ENCODE data around the gene AK8. TPM values are rescaled to one million over a fixed set of nuclear protein-coding genes. Genes with fewer than 3 reads are reported as not detected.

AK8 gene
- total and polyA plus RNA-seq, 4 donors = 0.07 to 0.26 (median 0.11) TPM

GRCh38 chr9:132869266-132869665 lies 8.8 kb downstream of the AK8 start:
- 94% methylated on average over 9 of the region's 9 CpGs for WGBS
- Histone ChIP-seq H3K4me1 (ENCODE audit: control insufficient read depth in 4 of 4, insufficient read depth in 4 of 4, low read length in 3 of 4) (no peaks in the 10 kb centered on the region), H3K27ac (ENCODE audit: low read depth in 1 of 2, low read length in 2 of 2) (no peak overlapping the region), H3K4me3 (ENCODE audit: low read depth in 1 of 3, low read length in 3 of 3) (no peak overlapping the region), H3K27me3 (ENCODE audit: control insufficient read depth in 4 of 4, insufficient read depth in 4 of 4, low read length in 3 of 4) (no peaks in the 10 kb centered on the region), H3K36me3 (ENCODE audit: control insufficient read depth in 4 of 4, insufficient read depth in 3 of 4, low read depth in 1 of 4, low read length in 3 of 4) (no peaks in the 10 kb centered on the region), H3K9ac (ENCODE audit: low read depth in 1 of 2, low read length in 2 of 2) (no peak overlapping the region), H3K9me3 (ENCODE audit: control insufficient read depth in 4 of 4, low read length in 3 of 4) (no peaks in the 10 kb centered on the region)
- TF ChIP-seq, protein P1, sequence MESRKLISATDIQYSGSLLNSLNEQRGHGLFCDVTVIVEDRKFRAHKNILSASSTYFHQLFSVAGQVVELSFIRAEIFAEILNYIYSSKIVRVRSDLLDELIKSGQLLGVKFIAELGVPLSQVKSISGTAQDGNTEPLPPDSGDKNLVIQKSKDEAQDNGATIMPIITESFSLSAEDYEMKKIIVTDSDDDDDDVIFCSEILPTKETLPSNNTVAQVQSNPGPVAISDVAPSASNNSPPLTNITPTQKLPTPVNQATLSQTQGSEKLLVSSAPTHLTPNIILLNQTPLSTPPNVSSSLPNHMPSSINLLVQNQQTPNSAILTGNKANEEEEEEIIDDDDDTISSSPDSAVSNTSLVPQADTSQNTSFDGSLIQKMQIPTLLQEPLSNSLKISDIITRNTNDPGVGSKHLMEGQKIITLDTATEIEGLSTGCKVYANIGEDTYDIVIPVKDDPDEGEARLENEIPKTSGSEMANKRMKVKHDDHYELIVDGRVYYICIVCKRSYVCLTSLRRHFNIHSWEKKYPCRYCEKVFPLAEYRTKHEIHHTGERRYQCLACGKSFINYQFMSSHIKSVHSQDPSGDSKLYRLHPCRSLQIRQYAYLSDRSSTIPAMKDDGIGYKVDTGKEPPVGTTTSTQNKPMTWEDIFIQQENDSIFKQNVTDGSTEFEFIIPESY (IDR thresholded peaks at IDR 0.05) = no peak
- TF ChIP-seq HNF4A (conservative IDR thresholded peaks at IDR 0.05) (no peak), SP1 (IDR thresholded peaks at IDR 0.05) (no peak), HNF4G (IDR thresholded peaks at IDR 0.05) (no peak), GABPA (IDR thresholded peaks at IDR 0.05 in 1 of 2, conservative IDR thresholded peaks at IDR 0.05 in 1 of 2) (no peak), FOXA1 (IDR thresholded peaks at IDR 0.05) (no peak)
- TF ChIP-seq, protein P2, sequence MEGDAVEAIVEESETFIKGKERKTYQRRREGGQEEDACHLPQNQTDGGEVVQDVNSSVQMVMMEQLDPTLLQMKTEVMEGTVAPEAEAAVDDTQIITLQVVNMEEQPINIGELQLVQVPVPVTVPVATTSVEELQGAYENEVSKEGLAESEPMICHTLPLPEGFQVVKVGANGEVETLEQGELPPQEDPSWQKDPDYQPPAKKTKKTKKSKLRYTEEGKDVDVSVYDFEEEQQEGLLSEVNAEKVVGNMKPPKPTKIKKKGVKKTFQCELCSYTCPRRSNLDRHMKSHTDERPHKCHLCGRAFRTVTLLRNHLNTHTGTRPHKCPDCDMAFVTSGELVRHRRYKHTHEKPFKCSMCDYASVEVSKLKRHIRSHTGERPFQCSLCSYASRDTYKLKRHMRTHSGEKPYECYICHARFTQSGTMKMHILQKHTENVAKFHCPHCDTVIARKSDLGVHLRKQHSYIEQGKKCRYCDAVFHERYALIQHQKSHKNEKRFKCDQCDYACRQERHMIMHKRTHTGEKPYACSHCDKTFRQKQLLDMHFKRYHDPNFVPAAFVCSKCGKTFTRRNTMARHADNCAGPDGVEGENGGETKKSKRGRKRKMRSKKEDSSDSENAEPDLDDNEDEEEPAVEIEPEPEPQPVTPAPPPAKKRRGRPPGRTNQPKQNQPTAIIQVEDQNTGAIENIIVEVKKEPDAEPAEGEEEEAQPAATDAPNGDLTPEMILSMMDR (IDR thresholded peaks at IDR 0.05; ENCODE audit: low read depth, low read length, missing input control) = no peak
- no peak for DNase-seq (ENCODE audit: low spot score)

GRCh38 chr9:132866898-132867297 lies 11.2 kb downstream of the AK8 start:
- WGBS = 91% methylated on average over 8 of the region's 8 CpGs
- Histone ChIP-seq H3K9ac (ENCODE audit: low read depth in 1 of 2, low read length in 2 of 2) (no peak overlapping the region), H3K9me3 (ENCODE audit: control insufficient read depth in 4 of 4, low read length in 3 of 4) (no peaks in the 10 kb centered on the region), H3K4me3 (ENCODE audit: low read depth in 1 of 3, low read length in 3 of 3) (no peak overlapping the region), H3K36me3 (ENCODE audit: control insufficient read depth in 4 of 4, insufficient read depth in 3 of 4, low read depth in 1 of 4, low read length in 3 of 4) (no peaks in the 10 kb centered on the region), H3K27me3 (ENCODE audit: control insufficient read depth in 4 of 4, insufficient read depth in 4 of 4, low read length in 3 of 4) (no peaks in the 10 kb centered on the region), H3K27ac (ENCODE audit: low read depth in 1 of 2, low read length in 2 of 2) (no peak overlapping the region), H3K4me1 (ENCODE audit: control insufficient read depth in 4 of 4, insufficient read depth in 4 of 4, low read length in 3 of 4) (no peaks in the 10 kb centered on the region)
- no peak for DNase-seq (ENCODE audit: low spot score)
- TF ChIP-seq RAD21 (IDR thresholded peaks at IDR 0.05) = no peak
- TF ChIP-seq RXRA (IDR thresholded peaks at IDR 0.05) = no peak
- TF ChIP-seq TAF1 (conservative IDR thresholded peaks at IDR 0.05) = no peak
- TF ChIP-seq YY1 (IDR thresholded peaks at IDR 0.05) = no peak
- TF ChIP-seq HNF4A (conservative IDR thresholded peaks at IDR 0.05) = no peak
- no peak for TF ChIP-seq FOXA2 (IDR thresholded peaks at IDR 0.05)
- TF ChIP-seq NR2F2 (IDR thresholded peaks at IDR 0.05) = no peak
- TF ChIP-seq, protein P3, sequence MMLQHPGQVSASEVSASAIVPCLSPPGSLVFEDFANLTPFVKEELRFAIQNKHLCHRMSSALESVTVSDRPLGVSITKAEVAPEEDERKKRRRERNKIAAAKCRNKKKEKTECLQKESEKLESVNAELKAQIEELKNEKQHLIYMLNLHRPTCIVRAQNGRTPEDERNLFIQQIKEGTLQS (IDR thresholded peaks at IDR 0.05) = no peak
- TF ChIP-seq REST (IDR thresholded peaks at IDR 0.05) = no peak
- TF ChIP-seq HNF4G (IDR thresholded peaks at IDR 0.05) = no peak
- no peak for TF ChIP-seq FOXA1 (IDR thresholded peaks at IDR 0.05)
- TF ChIP-seq SP1 (IDR thresholded peaks at IDR 0.05) = no peak
- TF ChIP-seq, protein P2 (IDR thresholded peaks at IDR 0.05; ENCODE audit: low read depth, low read length, missing input control) = no peak
- no peak for TF ChIP-seq JUND (IDR thresholded peaks at IDR 0.05)
- TF ChIP-seq, protein P1 (IDR thresholded peaks at IDR 0.05) = no peak
- no peak for TF ChIP-seq MAX (IDR thresholded peaks at IDR 0.05)
- no peak for TF ChIP-seq EGR1 (IDR thresholded peaks at IDR 0.05; ENCODE audit: low read depth in 2 of 2)
- no peak for TF ChIP-seq GABPA (IDR thresholded peaks at IDR 0.05 in 1 of 2, conservative IDR thresholded peaks at IDR 0.05 in 1 of 2)
